ENCODE measurements around the gene IMP4.

The IMP4 gene

DNA sequence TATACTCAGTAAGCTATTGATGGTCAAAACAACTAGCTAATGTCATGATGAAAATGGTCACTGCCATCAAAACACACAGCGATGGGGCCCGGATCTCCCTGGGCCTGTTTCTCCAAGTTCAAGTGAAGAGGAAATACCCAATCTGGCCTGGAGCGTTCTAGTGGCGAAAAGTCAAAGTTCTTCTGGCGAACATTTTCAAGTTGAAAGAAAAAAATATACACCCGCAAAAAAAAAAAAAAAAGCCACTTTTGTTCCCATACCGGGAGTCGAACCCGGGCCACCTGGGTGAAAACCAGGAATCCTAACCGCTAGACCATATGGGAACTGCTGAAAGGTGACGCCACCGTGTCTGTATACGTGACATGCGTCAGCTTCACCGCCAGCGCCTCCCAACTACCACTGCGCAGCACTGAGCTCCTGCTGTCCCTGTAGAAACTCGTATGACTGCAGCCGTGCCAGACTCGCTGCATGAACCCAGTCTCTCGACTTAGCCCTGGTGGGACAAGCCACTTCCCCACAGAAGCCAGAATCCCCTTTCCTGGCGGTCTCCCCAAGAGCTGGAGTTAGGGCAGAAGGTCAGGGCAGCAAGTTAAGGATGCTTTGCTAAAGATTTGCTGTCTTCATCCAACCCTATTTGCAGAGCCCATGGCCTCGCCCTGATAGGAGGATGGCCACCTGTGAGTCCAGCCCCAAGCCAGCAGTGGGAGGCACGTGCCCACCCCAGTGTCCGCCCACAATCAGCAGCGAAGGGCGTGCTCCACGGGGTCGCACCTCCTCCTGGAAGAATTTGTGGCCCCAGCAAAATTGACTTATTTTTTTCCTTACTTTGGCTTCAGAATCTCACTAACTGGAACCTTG is 5.6 kb upstream of the IMP4 start:
- DNase-seq: peak; percentile 16 to 34 (median 31)

DNA sequence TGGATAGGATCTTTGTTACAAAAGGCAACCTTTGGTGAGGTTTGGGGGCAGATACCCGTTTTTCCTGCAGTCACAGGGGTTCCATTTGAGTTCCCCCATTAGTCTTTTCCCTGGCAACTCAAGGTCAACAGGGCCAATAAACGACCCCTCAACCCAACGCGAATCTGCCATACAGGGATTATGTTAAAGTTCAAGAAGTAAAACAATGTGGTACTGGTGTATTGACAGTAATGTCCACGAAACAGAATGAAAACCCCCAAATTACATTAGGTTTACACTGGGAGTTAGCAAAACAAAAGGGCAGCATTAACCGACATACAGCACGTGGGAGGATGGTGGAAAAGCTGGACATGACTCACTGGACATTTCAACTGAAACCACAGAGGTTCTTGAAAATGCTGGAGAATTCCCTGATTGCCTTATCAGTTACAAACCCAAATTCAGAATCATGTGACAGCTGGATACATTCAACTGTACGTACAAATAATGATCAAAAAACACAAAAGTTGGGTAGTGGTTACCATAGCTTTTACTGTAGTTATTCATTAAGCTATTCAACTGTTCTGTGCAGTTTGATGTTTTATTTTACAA is 4.9 kb upstream of the IMP4 start:
- peak; percentile 70 to 90 (median 80) for DNase-seq

DNA sequence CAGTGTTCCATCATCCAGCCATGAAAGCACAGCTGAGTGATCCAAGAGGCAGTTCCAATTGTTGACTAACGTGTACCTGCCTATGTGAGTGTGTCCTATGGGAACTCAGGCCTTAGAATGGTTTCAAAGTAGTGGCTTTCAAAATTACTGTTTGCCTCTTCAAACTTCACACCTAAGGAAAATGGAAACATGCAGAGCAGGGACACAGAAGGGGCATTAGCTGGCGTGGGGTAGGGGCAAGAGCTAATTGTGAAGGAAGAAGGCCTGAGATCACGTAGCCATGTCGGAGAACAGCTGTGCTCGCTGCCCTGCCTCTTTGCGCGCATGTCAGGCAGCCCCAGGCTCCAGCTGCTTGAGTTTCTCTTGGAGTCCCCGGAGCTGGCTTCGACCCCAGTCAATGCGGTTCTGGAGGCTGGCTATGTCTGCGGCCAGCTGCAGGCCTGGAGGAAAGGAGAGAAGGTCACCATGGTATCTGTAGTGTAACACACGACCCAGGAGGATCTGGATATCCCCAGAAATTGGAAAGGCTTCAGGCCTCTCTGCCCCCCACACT is 3.8 kb upstream of the IMP4 start:
- no peak for DNase-seq

DNA sequence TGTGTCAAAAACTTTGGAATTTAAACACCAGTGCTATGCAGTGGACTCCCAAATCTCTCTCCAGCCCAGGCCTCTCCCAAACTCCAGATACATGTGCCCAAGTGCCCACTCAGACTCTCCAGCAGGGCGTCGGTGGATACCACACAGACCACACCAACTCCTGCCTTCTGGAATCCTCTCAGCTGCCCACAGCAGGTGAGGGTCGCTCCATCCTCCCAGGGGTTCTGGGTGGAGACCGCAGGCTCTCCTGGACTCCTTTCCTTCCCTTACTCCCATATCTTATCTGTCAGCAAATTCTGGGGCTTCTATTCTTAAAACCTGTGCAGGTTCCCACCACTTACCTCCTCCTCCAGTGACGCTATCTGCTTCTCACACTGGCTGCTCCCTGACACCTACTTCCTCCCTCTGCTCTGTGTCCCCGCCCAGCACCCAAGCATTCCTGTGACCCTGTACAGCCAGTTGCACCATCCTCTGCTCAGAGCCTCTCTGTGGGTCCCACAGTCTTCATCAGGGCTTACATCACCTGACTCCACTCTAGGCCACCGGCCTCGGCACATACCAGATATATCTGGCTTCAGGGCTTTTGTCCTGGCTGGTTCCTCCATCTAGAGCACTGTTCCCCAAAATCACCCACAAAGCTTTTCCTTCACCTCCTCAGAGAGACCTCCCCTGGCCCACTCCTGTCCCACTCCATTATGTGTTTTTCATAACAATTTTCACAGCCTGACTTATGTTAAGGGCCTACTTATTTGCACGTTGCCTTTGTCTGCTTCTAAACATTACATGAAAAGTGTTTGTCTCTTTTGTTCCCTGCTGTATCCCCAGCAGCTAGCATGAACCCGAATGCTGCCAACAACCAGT is 2.6 kb upstream of the IMP4 start:
- DNase-seq: peak in 1 of 3 donors; percentile 26

DNA sequence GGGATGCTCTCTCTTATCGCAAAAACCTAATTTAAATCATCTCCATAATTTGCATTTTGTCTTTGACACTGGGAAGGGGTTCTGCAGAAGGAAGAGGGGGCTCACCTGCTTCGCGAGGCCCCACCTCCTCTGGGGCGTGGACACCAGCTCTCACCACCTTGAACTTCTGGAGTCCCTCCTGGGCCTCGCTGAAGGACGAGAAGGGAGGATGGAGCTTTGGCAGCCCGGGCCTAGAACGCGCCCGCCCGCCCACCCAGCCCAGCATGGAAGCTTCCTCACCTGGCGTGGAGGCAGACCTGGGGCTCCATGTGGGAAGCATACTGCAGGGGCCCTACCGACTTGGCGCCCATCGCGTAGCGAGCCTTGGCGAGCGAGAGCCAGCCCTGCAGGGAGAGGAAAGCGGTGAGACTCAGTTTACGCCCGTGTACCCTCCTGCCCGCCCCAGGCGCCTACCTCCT is 1.1 kb upstream of the IMP4 start:
- no peak for DNase-seq

DNA sequence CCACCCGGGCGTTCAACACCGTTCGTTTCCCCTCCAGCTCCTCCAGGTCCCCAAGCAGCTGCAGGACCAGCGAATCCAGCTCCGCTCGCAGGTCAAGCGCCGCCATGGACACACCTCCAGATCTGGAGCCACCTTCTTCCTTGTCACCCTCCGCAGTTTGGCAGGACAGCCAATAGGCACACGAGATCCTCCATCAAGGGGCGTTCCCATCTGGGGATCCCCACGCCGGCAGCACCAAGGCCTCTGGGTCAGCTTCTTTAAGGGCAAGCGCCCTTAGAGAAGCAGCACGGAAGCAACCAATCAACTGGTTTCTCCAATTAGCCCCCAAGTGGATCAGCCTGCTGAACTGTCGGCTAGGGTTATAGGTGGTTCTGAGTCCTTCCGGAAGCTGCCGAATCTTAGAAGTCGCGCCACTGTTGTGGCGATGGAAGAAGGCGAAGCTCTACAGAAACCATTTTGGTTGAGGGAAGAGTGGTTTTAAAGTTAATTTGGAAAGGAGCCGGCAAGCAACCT is 621 bp upstream of the IMP4 start:
- DNase-seq: peak; percentile 91 to 93 (median 92)

DNA sequence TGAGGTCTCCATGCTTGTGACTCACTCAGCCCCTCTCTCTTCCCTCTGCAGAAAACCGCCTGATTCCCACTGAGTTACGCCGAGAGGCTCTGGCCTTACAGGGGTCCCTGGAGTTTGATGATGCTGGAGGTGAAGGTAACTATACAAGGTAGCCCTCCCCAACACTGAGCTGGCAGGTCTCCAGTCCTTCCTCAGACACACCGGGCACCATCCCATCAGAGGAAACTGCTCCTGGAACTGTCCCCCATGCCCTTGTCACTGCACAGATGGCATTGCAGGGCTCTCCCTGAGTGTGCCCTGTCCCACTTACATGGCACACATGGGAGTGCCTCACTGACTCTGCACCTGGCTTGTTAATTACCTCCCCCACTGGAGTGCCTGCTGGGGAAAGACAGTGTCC is 1.9 kb downstream of the IMP4 start:
- DNase-seq: no peak

DNA sequence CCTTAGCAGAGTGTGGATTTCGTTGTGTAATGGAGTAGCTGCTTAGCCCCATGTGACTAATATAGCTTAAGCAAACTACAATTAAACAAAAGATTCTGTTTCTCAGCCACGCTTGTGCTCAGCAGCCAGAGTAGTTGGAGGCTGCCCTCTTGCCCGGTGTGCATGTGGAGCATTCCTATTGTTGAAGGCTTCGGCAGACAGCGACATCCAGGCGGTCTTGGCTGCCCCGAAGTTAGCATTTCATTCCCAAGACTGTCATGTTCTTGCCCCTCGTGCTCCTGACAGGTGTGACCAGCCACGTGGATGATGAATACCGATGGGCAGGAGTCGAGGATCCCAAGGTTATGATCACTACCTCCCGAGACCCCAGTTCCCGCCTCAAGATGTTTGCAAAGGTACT is 2.4 kb downstream of the IMP4 start:
- no peak for DNase-seq

DNA sequence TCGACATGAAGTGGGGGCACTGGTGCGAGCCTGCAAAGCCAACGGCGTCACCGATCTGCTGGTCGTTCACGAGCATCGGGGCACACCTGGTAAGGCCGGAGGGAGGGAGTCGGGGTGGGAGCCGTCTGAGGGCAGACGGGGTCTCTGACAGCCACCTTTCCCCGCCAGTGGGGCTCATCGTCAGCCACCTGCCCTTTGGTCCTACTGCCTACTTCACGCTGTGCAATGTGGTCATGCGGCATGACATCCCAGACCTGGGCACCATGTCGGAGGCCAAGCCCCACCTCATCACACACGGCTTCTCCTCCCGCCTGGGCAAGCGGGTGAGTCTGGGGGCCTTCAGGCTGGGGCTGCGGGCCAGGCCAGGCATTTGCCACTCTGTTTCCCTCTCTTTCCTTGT is 2.9 kb downstream of the IMP4 start:
- no peak for DNase-seq

DNA sequence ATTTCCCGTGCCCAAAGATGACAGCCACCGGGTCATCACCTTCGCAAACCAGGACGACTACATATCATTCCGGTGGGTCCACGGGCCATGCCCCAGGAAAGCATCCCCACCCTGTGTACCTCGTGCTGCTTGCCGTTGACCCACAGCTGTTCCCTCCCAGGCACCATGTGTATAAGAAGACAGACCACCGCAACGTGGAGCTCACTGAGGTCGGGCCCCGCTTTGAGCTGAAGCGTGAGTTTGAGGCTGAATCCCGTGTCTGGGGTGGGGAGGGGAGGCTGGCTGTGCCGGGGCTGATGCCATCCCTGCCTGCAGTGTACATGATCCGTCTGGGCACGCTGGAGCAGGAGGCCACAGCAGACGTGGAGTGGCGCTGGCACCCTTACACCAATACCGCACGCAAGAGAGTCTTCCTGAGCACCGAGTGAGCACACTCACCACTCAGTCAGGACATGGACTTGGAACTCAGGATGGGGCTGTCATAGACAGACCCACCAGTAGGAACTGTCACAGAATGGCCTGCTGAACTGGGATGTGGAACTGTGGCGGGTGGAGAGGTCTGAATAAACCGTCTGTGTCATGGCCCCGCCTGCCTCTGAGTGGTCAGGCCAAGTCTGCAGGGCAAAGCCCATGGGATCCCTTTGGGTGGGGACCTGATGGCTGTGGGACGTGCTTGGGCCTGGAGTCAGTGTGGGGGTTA is 3.5 kb downstream of the IMP4 start:
- no peak for DNase-seq

DNA sequence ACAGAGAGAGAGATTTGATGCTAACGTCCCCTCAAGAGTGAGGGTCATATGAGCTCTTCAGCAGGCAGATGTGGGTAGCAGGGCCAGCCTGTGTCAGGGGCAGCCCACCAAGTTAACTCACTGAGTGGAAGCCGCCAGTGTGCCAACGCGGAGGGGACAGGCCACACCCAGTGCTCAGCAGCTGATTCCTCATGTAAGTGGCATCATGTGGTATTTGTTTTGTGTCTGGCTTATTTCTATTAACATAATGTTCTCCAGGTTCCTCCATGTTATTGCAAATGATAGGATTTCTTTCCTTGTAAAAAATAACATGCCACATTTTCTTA is 4.0 kb downstream of the IMP4 start:
- no peak for DNase-seq

DNA sequence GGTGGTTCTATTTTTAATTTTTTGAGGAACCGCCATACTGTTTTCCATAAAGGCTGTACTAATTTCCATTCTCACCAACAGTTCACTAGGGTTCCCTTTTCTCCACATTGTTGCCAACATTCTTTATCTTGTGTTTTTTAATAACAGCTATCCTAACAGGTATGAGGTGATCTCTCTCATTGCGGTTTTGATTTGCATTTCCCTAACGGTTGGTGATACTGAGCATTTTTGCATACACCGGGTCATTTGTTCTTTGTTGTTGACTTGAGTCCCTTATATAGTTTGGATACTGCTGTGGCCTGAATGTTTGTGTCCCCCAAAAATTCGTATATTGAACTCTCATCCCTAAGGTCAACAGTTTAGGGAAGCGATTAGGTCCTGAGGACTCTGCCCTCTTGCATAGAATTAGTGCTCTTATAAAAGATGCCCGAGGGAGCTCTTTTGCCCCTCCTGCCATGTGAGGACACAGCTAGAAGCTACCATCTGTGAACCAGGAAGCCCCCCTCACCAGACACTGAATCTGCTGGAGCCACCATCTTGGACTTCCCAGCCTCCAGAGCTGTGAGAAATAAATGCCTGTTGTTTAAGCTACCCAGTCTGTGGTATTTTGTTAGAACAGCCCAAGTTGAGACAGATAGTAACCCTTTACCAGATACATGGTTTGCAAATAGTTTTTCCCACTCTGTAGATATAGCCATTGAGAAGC is 4.7 kb downstream of the IMP4 start:
- DNase-seq: no peak

DNA sequence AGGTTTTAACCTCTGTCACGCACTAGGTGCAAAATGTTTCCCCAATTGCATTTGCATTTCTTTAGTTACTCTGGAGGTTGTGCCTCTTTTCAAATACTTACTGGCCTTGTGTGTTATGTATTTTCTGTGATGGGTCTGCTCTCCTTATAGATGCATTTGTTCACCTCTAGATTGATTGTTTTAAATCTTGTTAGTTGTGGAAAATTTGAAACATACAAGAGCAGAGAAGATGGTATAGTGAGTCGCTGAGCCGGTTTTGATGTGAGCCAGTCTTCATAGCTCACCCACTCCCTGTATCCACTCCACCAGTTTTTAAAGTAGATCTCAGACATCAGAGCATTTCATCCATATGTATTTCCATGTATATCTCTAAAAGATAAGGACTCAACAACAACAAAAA is 6.5 kb downstream of the IMP4 start:
- DNase-seq: no peak

DNA sequence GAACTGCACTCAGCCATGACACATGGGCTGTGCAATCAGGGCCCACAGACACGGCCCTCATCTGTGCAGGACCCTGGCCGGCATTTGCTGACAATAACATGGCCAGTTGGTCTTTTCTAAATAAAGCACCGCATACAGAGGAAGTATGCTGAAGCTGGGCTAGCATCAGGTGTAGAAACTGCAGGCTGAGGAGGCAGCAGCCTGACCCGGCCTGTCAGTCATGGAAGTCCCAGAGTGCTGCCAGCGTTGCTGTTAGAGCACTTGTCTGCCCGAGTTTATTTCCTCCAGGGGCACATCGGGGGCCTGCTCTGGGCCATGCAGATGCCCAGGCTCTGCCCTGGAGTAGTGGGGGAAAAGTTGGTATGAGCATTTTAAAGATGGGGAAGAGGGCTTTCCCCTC is 9.0 kb downstream of the IMP4 start:
- no peak for DNase-seq

DNA sequence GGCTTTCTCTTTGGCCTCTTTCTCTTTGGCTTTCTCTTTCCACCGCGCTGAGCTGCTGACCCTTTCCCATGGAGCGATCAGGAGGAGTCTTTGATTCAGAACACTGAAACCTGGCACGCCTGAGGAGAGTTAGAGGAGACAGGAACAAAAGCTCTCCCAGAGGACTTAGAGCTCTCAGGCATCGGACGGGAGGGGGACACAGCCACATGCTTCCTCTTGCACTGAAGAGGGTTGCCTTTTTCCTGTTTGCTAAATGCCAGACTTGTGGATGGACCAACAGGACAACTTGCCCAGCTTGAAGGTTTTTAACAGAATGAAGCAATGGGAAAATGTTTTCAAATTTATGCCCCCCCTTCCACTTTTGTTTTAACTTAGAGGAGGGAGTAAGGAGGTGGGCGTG is 9.5 kb downstream of the IMP4 start:
- peak; percentile 69 to 84 (median 76) for DNase-seq

DNA sequence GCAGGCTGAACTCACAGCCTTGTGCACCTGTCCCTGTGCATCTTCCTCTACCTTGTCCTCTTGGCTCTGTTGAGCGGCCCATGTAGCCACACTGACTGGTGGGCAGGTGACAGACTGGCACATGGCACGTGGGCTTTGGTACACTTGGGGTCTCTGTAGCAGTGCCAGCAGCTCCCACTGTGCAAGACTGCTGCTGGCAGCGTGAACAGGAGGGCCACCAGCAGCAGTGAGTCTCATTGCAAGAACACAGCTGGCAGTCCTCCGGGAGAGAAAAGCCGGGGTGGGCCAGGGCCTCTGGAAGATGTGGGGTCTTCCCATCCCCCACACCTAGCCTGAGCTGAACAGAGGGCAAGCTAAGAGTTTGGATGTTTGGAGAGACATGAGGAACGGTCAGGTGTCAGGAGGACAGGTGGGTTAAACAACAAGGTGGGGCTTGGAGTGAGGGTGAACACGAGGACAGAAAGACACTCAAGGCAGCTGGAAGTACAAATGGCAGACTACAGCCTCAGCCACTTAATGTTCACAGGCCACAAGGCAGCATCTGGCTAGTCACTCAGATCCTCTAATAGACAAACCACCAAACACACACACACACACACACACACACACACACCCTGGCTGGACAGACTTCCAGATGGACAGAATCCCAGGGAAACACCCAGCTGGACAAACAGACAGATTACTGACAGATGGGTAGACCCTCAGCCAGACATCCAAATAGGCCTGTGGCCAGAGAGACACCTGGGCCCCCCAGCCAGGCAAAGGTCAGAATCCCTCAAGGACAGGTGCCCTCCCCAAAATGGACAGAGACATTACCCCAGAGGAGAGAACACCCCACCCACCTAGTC is 10.8 kb downstream of the IMP4 start:
- no peak for DNase-seq

DNA sequence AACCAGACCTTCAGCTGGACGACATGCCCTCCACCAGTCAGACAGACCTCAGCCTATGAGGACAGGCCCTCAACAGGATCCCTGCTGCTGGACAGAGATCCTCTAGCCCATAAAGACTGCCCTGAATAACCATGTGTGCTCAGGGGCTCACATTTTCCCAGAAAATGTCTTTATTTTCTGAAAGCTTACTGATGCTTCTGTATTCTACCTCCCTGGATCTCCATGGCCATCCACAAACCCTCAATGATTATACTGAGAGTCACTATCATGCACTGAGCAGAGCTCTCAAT is 11.4 kb downstream of the IMP4 start:
- no peak for DNase-seq

DNA sequence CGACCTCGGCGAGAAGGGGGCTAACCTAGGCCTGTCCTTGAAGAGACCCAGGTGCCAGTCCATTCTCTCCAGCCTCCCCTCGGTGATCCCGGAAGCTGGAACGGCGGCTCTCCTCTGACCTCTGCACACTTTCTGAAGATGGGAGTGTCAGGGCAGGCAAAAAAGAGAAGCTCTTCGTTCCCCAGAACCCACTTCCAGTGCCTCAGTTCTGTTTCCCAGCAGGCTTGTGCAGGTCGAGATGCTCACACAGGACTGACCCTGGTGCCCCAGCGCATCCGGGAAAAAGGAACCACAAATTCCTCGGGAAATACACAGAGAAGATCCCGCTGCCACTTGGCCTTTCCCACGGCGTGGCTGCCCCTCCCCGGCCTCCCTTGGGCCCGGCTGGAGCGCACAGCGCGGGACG is 12.5 kb downstream of the IMP4 start:
- peak; percentile 44 to 82 (median 60) for DNase-seq

DNA sequence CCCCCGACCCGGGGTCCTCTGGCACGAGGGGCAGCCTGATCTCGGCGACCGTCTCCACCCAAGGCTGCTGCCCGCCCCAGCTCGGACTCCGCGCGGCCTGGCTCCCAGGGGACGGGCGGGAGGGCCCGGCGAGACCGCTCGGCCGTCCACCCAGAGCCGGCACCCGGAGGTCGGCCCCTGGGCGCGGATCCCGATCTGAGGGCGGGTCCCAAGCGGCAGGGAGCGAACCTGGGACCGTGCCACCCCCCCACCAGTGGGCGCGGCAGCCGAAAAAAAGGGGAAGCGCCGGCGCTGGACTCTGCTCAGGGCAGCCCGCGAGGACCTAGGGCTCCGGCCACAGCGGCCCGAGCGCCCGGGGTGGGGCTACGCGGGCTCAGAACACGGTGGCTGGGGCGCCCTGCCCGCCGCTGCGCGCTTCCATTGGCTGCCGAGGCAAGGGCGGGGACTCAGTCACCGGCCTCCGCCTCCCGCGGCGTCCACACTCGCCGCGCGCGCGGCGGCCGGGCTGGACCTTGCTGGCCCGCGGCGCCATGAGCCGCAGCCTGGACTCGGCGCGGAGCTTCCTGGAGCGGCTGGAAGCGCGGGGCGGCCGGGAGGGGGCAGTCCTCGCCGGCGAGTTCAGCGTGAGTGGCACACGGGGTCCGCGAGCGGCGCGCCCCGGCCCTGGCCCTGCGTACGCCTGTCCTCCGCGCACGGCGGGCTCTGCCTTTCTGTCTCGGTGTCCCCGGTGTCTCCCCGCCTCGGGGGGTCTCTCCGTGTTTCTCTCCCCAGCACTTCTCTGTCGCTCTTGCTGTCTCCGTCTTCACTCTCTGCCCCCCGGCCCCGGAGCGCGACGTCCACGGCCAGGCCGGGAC is 13.1 kb downstream of the IMP4 start, which contains the start of gene PTPN18:
PTPN18 (plus strand) TSS at position 479 of the 854 bp plus-strand sequence; CDS start at position 531, 52 bp downstream.
- DNase-seq: peak; percentile 96 to 98 (median 97)

DNA sequence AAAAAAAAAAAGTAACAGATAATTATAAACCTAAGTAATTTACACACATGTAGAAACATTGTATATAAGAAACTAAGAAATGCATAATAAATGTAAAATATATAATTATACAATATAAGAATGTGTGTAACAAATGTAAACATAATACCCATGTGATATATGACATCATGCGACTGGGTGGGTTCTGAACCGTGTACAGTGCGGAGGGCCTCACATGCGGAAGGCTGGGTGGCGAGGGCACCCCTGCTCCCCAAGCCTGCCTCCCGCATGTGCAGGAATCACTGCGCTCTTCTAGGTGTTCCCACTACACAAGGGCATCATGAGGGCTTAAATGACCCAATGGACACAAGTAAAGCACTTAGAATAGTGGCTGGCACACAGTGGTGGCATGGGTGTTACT is 15.2 kb downstream of the IMP4 start:
- DNase-seq: no peak

Data from suppressor macrophage treated with lipopolysaccharide for 1 hour (primary cell).